Left renal cortex interstitium (tissue), 4 donors: ENCODE results near the gene FAM89B. TPM values are rescaled to one million over a fixed set of nuclear protein-coding genes. Genes with fewer than 3 reads are reported as not detected.

Experiments
- DNase-seq, 4 donors: peaks; one replicate each; pipeline ENCODE4 v3.0.0-alpha.2; 2013; ENCODE audit warnings: low read depth in 4 of 4, low spot score in 2 of 4, missing footprints in 1 of 4
- polyA plus RNA-seq, 4 donors: library from polyadenylated mRNA; unstranded; fragments of 120-200 nt; gene quantifications; one replicate each; pipeline ENCODE4 v1.2.1, GENCODE V29; 2013; ENCODE audit not compliant: insufficient read length in 4 of 4

Gene FAM89B
- polyA plus RNA-seq, 4 donors: 20.1 to 41.3 (median 29.2) TPM

GRCh38 chr11:65538915-65539743 is 33.2 kb upstream of the FAM89B start:
- no peak for DNase-seq

- no peak for DNase-seq
Observed at GRCh38 chr11:65539744-65540289, 32.5 kb upstream of the FAM89B start.

GRCh38 chr11:65540290-65541092 is 31.8 kb upstream of the FAM89B start:
- no peak for DNase-seq

GRCh38 chr11:65541093-65541982 is 31.0 kb upstream of the FAM89B start:
- DNase-seq: no peak

GRCh38 chr11:65542738-65543390 is 29.5 kb upstream of the FAM89B start:
- DNase-seq: no peak

GRCh38 chr11:65545853-65546216 is 26.5 kb upstream of the FAM89B start:
- no peak for DNase-seq

- DNase-seq: no peak
Observed at GRCh38 chr11:65546217-65546958, 25.9 kb upstream of the FAM89B start.

- no peak for DNase-seq
Observed at GRCh38 chr11:65547446-65548125, 24.8 kb upstream of the FAM89B start.

- no peak for DNase-seq
Observed at GRCh38 chr11:65548395-65548794, 23.9 kb upstream of the FAM89B start.

- DNase-seq: no peak
Observed at GRCh38 chr11:65549096-65549495, 23.2 kb upstream of the FAM89B start.

- DNase-seq: no peak
Observed at GRCh38 chr11:65551572-65552387, 20.6 kb upstream of the FAM89B start.

GRCh38 chr11:65552388-65552951 is 19.9 kb upstream of the FAM89B start:
- no peak for DNase-seq

- no peak for DNase-seq
Observed at GRCh38 chr11:65553301-65554001, 18.9 kb upstream of the FAM89B start.

- DNase-seq: no peak
Observed at GRCh38 chr11:65554057-65554818, 18.1 kb upstream of the FAM89B start.

- DNase-seq: no peak
Observed at GRCh38 chr11:65554842-65555430, 17.4 kb upstream of the FAM89B start.

- DNase-seq: no peak
Observed at GRCh38 chr11:65555693-65556231, 16.6 kb upstream of the FAM89B start.
